HT-29 (cell line): ENCODE data around the gene CYP11A1. TPM values are rescaled to one million over a fixed set of nuclear protein-coding genes. Genes with fewer than 3 reads are reported as not detected.
"Not testable (repeated sequence)": the region's sequence is repeated elsewhere in the genome, so short reads cannot be mapped to it uniquely, and the experiment has no call there.

Experiments
- DNase-seq: peaks from one replicate; pipeline ENCODE4 v3.0.0-alpha.2; 2015; ENCODE audit warnings: low spot score
- total RNA-seq: library from RNA; depleted of rRNA; stranded (reverse); fragments of >200 nt; shearing (Covaris generic); gene quantifications from 2 replicates; pipeline ENCODE4 v1.2.3, GENCODE V29; 2014

Gene CYP11A1
- total RNA-seq, 1 experiment from 2014 or later, result not detected

- no peak for DNase-seq
These were observed 33.7 kb upstream of the CYP11A1 start for GRCh38 chr15:74400915-74401757.

- no peak for DNase-seq
These were observed 32.9 kb upstream of the CYP11A1 start for GRCh38 chr15:74400313-74400860.

GRCh38 chr15:74399511-74400312 is 32.3 kb upstream of the CYP11A1 start:
- no peak for DNase-seq

- no peak for DNase-seq
These were observed 31.7 kb upstream of the CYP11A1 start for GRCh38 chr15:74399100-74399499.

- DNase-seq, result no peak
These were observed 30.7 kb upstream of the CYP11A1 start for GRCh38 chr15:74398183-74398582.

GRCh38 chr15:74397239-74398068 is 30.0 kb upstream of the CYP11A1 start:
- no peak for DNase-seq

- peak; percentile 77 for DNase-seq
These were observed 29.2 kb upstream of the CYP11A1 start for GRCh38 chr15:74396445-74397238.

- DNase-seq, result peak; percentile 62
These were observed 28.6 kb upstream of the CYP11A1 start for GRCh38 chr15:74396146-74396438.

- DNase-seq, result no peak
These were observed 28.1 kb upstream of the CYP11A1 start for GRCh38 chr15:74395319-74396145.

- DNase-seq, result no peak
These were observed 26.8 kb upstream of the CYP11A1 start for GRCh38 chr15:74394090-74394846.

GRCh38 chr15:74393423-74393822 is 26.0 kb upstream of the CYP11A1 start:
- DNase-seq, result no peak

- no peak for DNase-seq
These were observed 25.5 kb upstream of the CYP11A1 start for GRCh38 chr15:74392902-74393301.

- DNase-seq, result no peak
These were observed 25.0 kb upstream of the CYP11A1 start for GRCh38 chr15:74392451-74392830.

- DNase-seq, result no peak
These were observed 24.4 kb upstream of the CYP11A1 start for GRCh38 chr15:74391582-74392450.

GRCh38 chr15:74390647-74391288 is 23.3 kb upstream of the CYP11A1 start:
- no peak for DNase-seq

- DNase-seq, result not testable (repeated sequence)
These were observed 22.7 kb upstream of the CYP11A1 start for GRCh38 chr15:74390049-74390646.
